Glomerular visceral epithelial cell (primary cell): ENCODE results near the gene GAB2.
A peak's percentile ranks its signal among the peaks of the same experiment; 100 is the strongest.
"Not testable (repeated sequence)": the region's sequence is repeated elsewhere in the genome, so short reads cannot be mapped to it uniquely, and the experiment has no call there.

ENCODE experiments used
- DNase-seq: peaks from one replicate; pipeline ENCODE4 v3.0.0-alpha.2; 2016; ENCODE audit errors: extremely low spot score

The GAB2 gene

GRCh38 chr11:78250099-78250498, 167.5 kb downstream of the GAB2 start:
- DNase-seq: no peak

- no peak for DNase-seq
These were observed 168.7 kb downstream of the GAB2 start for GRCh38 chr11:78248903-78249302.

- DNase-seq: no peak
These were observed 169.4 kb downstream of the GAB2 start for GRCh38 chr11:78248191-78248590.

- no peak for DNase-seq
These were observed 172.9 kb downstream of the GAB2 start for GRCh38 chr11:78244546-78245255.

- DNase-seq: no peak
These were observed 173.5 kb downstream of the GAB2 start for GRCh38 chr11:78244080-78244479.

- no peak for DNase-seq
These were observed 176.1 kb downstream of the GAB2 start for GRCh38 chr11:78241475-78241874.

GRCh38 chr11:78239781-78240180, 177.8 kb downstream of the GAB2 start:
- no peak for DNase-seq

GRCh38 chr11:78237293-78238046, 180.2 kb downstream of the GAB2 start:
- DNase-seq: no peak

GRCh38 chr11:78234006-78234405, 183.6 kb downstream of the GAB2 start:
- DNase-seq: no peak

GRCh38 chr11:78233046-78233445, 184.6 kb downstream of the GAB2 start:
- DNase-seq: not testable (repeated sequence)

GRCh38 chr11:78231962-78232501, 185.6 kb downstream of the GAB2 start:
- DNase-seq: peak; percentile 13

GRCh38 chr11:78230161-78230877, 187.3 kb downstream of the GAB2 start:
- no peak for DNase-seq

- DNase-seq: no peak
These were observed 188.5 kb downstream of the GAB2 start for GRCh38 chr11:78229106-78229505.

GRCh38 chr11:78228467-78228866, 189.2 kb downstream of the GAB2 start:
- peak; percentile 44 for DNase-seq

- DNase-seq: no peak
These were observed 189.7 kb downstream of the GAB2 start for GRCh38 chr11:78227921-78228320.

GRCh38 chr11:78226684-78227680, 190.6 kb downstream of the GAB2 start:
- no peak for DNase-seq

GRCh38 chr11:78224906-78225420, 192.7 kb downstream of the GAB2 start:
- DNase-seq: no peak

- DNase-seq: no peak
These were observed 193.1 kb downstream of the GAB2 start for GRCh38 chr11:78224506-78224905.

GRCh38 chr11:78223320-78223954, 194.2 kb downstream of the GAB2 start:
- no peak for DNase-seq

- DNase-seq: not testable (repeated sequence)
These were observed 194.9 kb downstream of the GAB2 start for GRCh38 chr11:78222726-78223125.
